ENCODE measurements around the gene CD79B. TPM values are rescaled to one million over a fixed set of nuclear protein-coding genes. Genes with fewer than 3 reads are reported as not detected.
A peak's percentile ranks its signal among the peaks of the same experiment; 100 is the strongest.

CD79B gene
- total and polyA plus RNA-seq, 9 of the 15 experiments (the other 6 are each of a cell fraction or from before 2014, with no cell fraction given): 0.15 to 0.62 (median 0.44) TPM; not detected in 2

DNA sequence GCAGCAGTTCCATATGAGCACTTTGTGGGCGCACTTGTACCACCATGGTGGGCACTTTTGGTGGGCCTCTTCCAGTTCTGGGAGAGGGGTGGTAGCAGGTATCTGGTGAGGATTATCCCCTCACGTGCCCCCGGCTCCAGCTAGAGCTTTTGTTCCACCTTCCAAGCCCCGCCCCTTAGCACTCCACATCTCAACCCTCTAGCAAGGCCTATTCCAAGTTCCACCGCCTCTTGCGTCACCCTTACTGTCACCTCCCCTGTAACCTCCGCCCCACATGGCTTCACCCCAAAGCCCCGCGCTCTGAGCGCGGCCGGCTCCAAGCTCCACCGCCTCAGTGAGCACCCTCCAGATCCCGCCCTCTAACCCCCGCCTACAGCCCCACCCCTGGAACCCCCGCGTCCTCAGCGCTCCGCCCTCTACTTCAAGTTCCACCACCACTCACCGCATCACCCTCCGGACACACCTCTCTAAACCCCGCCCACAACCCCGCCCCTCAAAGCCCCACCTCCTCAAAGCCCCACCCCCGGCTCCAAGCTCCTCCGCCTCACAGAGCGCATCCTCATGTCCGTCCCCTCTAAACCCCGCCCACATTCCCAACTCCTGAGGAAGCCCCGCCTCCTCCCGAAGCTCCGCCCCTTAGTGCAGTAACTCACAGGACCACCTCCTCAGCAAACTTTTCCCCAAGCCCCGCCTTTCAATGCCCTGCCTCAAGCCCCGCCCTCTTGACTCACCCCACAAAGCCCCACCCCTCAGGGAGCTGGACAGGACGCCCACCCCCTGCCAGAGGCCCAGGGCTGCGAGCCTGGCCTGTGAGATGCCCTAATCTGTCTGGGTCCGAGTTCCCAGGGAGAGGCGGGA, 29.5 kb upstream of the CD79B start (continued):
- TF ChIP-seq LCOR (CRISPR knock-in tag; IDR thresholded peaks at IDR 0.05): no peak
- TF ChIP-seq, protein P1, sequence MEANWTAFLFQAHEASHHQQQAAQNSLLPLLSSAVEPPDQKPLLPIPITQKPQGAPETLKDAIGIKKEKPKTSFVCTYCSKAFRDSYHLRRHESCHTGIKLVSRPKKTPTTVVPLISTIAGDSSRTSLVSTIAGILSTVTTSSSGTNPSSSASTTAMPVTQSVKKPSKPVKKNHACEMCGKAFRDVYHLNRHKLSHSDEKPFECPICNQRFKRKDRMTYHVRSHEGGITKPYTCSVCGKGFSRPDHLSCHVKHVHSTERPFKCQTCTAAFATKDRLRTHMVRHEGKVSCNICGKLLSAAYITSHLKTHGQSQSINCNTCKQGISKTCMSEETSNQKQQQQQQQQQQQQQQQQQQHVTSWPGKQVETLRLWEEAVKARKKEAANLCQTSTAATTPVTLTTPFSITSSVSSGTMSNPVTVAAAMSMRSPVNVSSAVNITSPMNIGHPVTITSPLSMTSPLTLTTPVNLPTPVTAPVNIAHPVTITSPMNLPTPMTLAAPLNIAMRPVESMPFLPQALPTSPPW (CRISPR knock-in tag; IDR thresholded peaks at IDR 0.05): peak; percentile 79
- TF ChIP-seq HMG20B (CRISPR knock-in tag; IDR thresholded peaks at IDR 0.05): no peak
- no peak for TF ChIP-seq KDM2B (CRISPR knock-in tag; IDR thresholded peaks at IDR 0.05)
- no peak for TF ChIP-seq SMARCA4 (IDR thresholded peaks at IDR 0.05)
- TF ChIP-seq SAP30 (IDR thresholded peaks at IDR 0.05; ENCODE audit: borderline replicate concordance, insufficient read depth, low read depth, low read length, poor library complexity, severe bottlenecking): no peak
- no peak for TF ChIP-seq ZNF133 (CRISPR knock-in tag; IDR thresholded peaks at IDR 0.05)
- no peak for TF ChIP-seq TAL1 (IDR thresholded peaks at IDR 0.05)
- TF ChIP-seq TCF7L2 (IDR thresholded peaks at IDR 0.05; ENCODE audit: low read depth, low read length): no peak
- TF ChIP-seq FOXJ3 (CRISPR knock-in tag; IDR thresholded peaks at IDR 0.05): no peak
- TF ChIP-seq TRIM24 (IDR thresholded peaks at IDR 0.05): no peak
- TF ChIP-seq, protein P2, sequence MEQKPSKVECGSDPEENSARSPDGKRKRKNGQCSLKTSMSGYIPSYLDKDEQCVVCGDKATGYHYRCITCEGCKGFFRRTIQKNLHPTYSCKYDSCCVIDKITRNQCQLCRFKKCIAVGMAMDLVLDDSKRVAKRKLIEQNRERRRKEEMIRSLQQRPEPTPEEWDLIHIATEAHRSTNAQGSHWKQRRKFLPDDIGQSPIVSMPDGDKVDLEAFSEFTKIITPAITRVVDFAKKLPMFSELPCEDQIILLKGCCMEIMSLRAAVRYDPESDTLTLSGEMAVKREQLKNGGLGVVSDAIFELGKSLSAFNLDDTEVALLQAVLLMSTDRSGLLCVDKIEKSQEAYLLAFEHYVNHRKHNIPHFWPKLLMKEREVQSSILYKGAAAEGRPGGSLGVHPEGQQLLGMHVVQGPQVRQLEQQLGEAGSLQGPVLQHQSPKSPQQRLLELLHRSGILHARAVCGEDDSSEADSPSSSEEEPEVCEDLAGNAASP (IDR thresholded peaks at IDR 0.05): no peak
- TF ChIP-seq CXXC5 (CRISPR knock-in tag; IDR thresholded peaks at IDR 0.05): peak; percentile 59
- TF ChIP-seq, protein P3, sequence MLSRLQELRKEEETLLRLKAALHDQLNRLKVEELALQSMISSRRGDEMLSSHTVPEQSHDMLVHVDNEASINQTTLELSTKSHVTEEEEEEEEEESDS (CRISPR knock-in tag; IDR thresholded peaks at IDR 0.05): no peak
- no peak for TF ChIP-seq ZFP1 (CRISPR knock-in tag; IDR thresholded peaks at IDR 0.05)
- TF ChIP-seq ETV1 (tag; conservative IDR thresholded peaks at IDR 0.05; ENCODE audit: low read depth): no peak
- TF ChIP-seq ZNF780A (CRISPR knock-in tag; IDR thresholded peaks at IDR 0.05): no peak
- TF ChIP-seq KAT8 (IDR thresholded peaks at IDR 0.05; ENCODE audit: low read depth): no peak
- TF ChIP-seq NUFIP1 (IDR thresholded peaks at IDR 0.05; ENCODE audit: partially characterized antibody): no peak
- TF ChIP-seq MBD2 (IDR thresholded peaks at IDR 0.05; ENCODE audit: borderline replicate concordance, low read depth): no peak
- TF ChIP-seq, protein P4, sequence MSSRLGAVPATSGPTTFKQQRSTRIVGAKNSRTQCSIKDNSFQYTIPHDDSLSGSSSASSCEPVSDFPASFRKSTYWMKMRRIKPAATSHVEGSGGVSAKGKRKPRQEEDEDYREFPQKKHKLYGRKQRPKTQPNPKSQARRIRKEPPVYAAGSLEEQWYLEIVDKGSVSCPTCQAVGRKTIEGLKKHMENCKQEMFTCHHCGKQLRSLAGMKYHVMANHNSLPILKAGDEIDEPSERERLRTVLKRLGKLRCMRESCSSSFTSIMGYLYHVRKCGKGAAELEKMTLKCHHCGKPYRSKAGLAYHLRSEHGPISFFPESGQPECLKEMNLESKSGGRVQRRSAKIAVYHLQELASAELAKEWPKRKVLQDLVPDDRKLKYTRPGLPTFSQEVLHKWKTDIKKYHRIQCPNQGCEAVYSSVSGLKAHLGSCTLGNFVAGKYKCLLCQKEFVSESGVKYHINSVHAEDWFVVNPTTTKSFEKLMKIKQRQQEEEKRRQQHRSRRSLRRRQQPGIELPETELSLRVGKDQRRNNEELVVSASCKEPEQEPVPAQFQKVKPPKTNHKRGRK (tag; IDR thresholded peaks at IDR 0.05): no peak
- TF ChIP-seq KLF1 (tag; IDR thresholded peaks at IDR 0.05): no peak
